IgD-negative memory B cell (primary cell): Measurements from ENCODE around the gene MDH2. TPM values are rescaled to one million over a fixed set of nuclear protein-coding genes. Genes with fewer than 3 reads are reported as not detected.
A peak's percentile ranks its signal among the peaks of the same experiment; 100 is the strongest.
"Not testable (repeated sequence)": the region's sequence is repeated elsewhere in the genome, so short reads cannot be mapped to it uniquely, and the experiment has no call there.

ENCODE experiments used
- H3K27ac Mint-ChIP-seq, 3 donors: one replicate each; pipeline ENCODE4 v1.8.0; 2020 to 2022; ENCODE audit warnings: mild to moderate bottlenecking in 3 of 3, mixed read lengths in 3 of 3, moderate library complexity in 1 of 3
- H3K27me3 Mint-ChIP-seq: one replicate; pipeline ENCODE4 v1.8.0; 2021; ENCODE audit warnings: mixed read lengths
- H3K36me3 Mint-ChIP-seq: one replicate; pipeline ENCODE4 v1.8.0; 2020; ENCODE audit warnings: mild to moderate bottlenecking, mixed read lengths
- H3K4me1 Mint-ChIP-seq, 3 donors: one replicate each; pipeline ENCODE4 v1.8.0; 2020 to 2022; ENCODE audit warnings: mixed read lengths in 3 of 3, mild to moderate bottlenecking in 1 of 3
- H3K4me3 Mint-ChIP-seq, 4 donors: one replicate each; pipeline ENCODE4 v1.8.0; 2020 to 2022; ENCODE audit warnings: mild to moderate bottlenecking in 4 of 4, mixed read lengths in 4 of 4, moderate library complexity in 3 of 4
- H3K9me3 Mint-ChIP-seq, 3 donors: one replicate each; pipeline ENCODE4 v1.8.0; 2020 to 2021; ENCODE audit warnings: mixed read lengths in 3 of 3, mild to moderate bottlenecking in 1 of 3
- polyA plus RNA-seq: library from polyadenylated mRNA; unstranded; fragments of 300-500 nt; fragmentation: Illumina TruSeq; gene quantifications from one replicate; pipeline ENCODE4 v1.2.3, GENCODE V29; 2021

The MDH2 gene
- polyA plus RNA-seq, 1 donor from 2014 or later, result 177 TPM

GRCh38 chr7:76023002-76023401 lies 24.9 kb upstream of the MDH2 start:
- no peaks in the 10 kb centered on the region for H3K9me3 Mint-ChIP-seq
- peak overlapping the region in 1 of 4 donors; percentile 42 for H3K4me3 Mint-ChIP-seq
- H3K4me1 Mint-ChIP-seq, result peaks cover 4 to 8% (median 4%) of the 10 kb centered on the region in 3 donors
- peaks cover 5% of the 10 kb centered on the region for H3K36me3 Mint-ChIP-seq
- H3K27me3 Mint-ChIP-seq, result no peaks in the 10 kb centered on the region
- no peak overlapping the region for H3K27ac Mint-ChIP-seq

GRCh38 chr7:76029682-76030081 lies 18.2 kb upstream of the MDH2 start:
- not testable (repeated sequence) for H3K27me3 Mint-ChIP-seq, H3K9me3 Mint-ChIP-seq, H3K27ac Mint-ChIP-seq, H3K36me3 Mint-ChIP-seq, H3K4me1 Mint-ChIP-seq, H3K4me3 Mint-ChIP-seq

- Mint-ChIP-seq H3K9me3 (no peaks in the 10 kb centered on the region), H3K27me3 (no peaks in the 10 kb centered on the region), H3K4me1 (peaks cover 0 to 4% (median 2%) of the 10 kb centered on the region in 3 donors), H3K27ac (no peak overlapping the region), H3K36me3 (no peaks in the 10 kb centered on the region), H3K4me3 (no peak overlapping the region)
Measured at GRCh38 chr7:76031964-76032363, 15.9 kb upstream of the MDH2 start.

GRCh38 chr7:76037310-76037709 lies 10.6 kb upstream of the MDH2 start:
- H3K27ac Mint-ChIP-seq, result no peak overlapping the region
- no peaks in the 10 kb centered on the region for H3K9me3 Mint-ChIP-seq
- H3K4me1 Mint-ChIP-seq, result peaks cover 5 to 6% (median 5%) of the 10 kb centered on the region in 3 donors
- peaks cover 4% of the 10 kb centered on the region for H3K36me3 Mint-ChIP-seq
- H3K27me3 Mint-ChIP-seq, result no peaks in the 10 kb centered on the region
- no peak overlapping the region for H3K4me3 Mint-ChIP-seq

- H3K27me3 Mint-ChIP-seq, result no peaks in the 10 kb centered on the region
Measured at GRCh38 chr7:76040126-76040525, 7.8 kb upstream of the MDH2 start.

GRCh38 chr7:76044375-76044865 lies 3.5 kb upstream of the MDH2 start:
- H3K4me1 Mint-ChIP-seq, result peaks cover 11 to 25% (median 19%) of the 10 kb centered on the region in 3 donors
- peaks cover 2% of the 10 kb centered on the region for H3K36me3 Mint-ChIP-seq
- H3K27ac Mint-ChIP-seq, result no peak overlapping the region
- no peaks in the 10 kb centered on the region for H3K27me3 Mint-ChIP-seq
- no peaks in the 10 kb centered on the region for H3K9me3 Mint-ChIP-seq
- peak overlapping the region in 1 of 4 donors; percentile 48 for H3K4me3 Mint-ChIP-seq

More at GRCh38 chr7:76040126-76040525, 7.8 kb upstream of the MDH2 start:
- Mint-ChIP-seq H3K9me3 (no peaks in the 10 kb centered on the region), H3K4me1 (peaks cover 5 to 10% (median 6%) of the 10 kb centered on the region in 3 donors), H3K27ac (no peak overlapping the region), H3K4me3 (no peak overlapping the region), H3K36me3 (peaks cover 4% of the 10 kb centered on the region)

- Mint-ChIP-seq H3K36me3 (no peaks in the 10 kb centered on the region), H3K27ac (peak overlapping the region; percentile 80 to 97 (median 95)), H3K27me3 (no peaks in the 10 kb centered on the region), H3K4me1 (peaks cover 19 to 38% (median 21%) of the 10 kb centered on the region in 3 donors), H3K9me3 (no peaks in the 10 kb centered on the region), H3K4me3 (peak overlapping the region; percentile 88 to 99 (median 94))
Measured at GRCh38 chr7:76047305-76047810, 548 bp upstream of the MDH2 start.

GRCh38 chr7:76048668-76048988 lies 722 bp downstream of the MDH2 start:
- Mint-ChIP-seq H3K9me3 (no peaks in the 10 kb centered on the region), H3K27me3 (no peaks in the 10 kb centered on the region), H3K4me3 (peak overlapping the region; percentile 88 to 99 (median 94)), H3K4me1 (peaks cover 19 to 45% (median 24%) of the 10 kb centered on the region in 3 donors), H3K27ac (peak overlapping the region; percentile 80 to 97 (median 95)), H3K36me3 (no peaks in the 10 kb centered on the region)

GRCh38 chr7:76049295-76049694 lies 1.4 kb downstream of the MDH2 start:
- H3K4me1 Mint-ChIP-seq, result peaks cover 19 to 47% (median 24%) of the 10 kb centered on the region in 3 donors

GRCh38 chr7:76050545-76050944 lies 2.6 kb downstream of the MDH2 start:
- peak overlapping the region in 2 of 3 donors; percentile 11 to 20 for H3K27ac Mint-ChIP-seq
- H3K4me3 Mint-ChIP-seq, result peak overlapping the region in 1 of 4 donors; percentile 35
- no peaks in the 10 kb centered on the region for H3K36me3 Mint-ChIP-seq
- no peaks in the 10 kb centered on the region for H3K9me3 Mint-ChIP-seq
- no peaks in the 10 kb centered on the region for H3K27me3 Mint-ChIP-seq
- peaks cover 19 to 41% (median 19%) of the 10 kb centered on the region in 3 donors for H3K4me1 Mint-ChIP-seq

More at GRCh38 chr7:76049295-76049694, 1.4 kb downstream of the MDH2 start:
- Mint-ChIP-seq H3K36me3 (no peaks in the 10 kb centered on the region), H3K27ac (peak overlapping the region in 1 of 3 donors; percentile 80), H3K9me3 (no peaks in the 10 kb centered on the region), H3K4me3 (peak overlapping the region; percentile 59 to 94 (median 82)), H3K27me3 (no peaks in the 10 kb centered on the region)

- no peak overlapping the region for H3K4me3 Mint-ChIP-seq
- peaks cover 19 to 36% (median 19%) of the 10 kb centered on the region in 3 donors for H3K4me1 Mint-ChIP-seq
- no peaks in the 10 kb centered on the region for H3K9me3 Mint-ChIP-seq
- H3K36me3 Mint-ChIP-seq, result no peaks in the 10 kb centered on the region
- no peaks in the 10 kb centered on the region for H3K27me3 Mint-ChIP-seq
- H3K27ac Mint-ChIP-seq, result peak overlapping the region in 1 of 3 donors; percentile 32
Measured at GRCh38 chr7:76051840-76052239, 3.9 kb downstream of the MDH2 start.

- H3K9me3 Mint-ChIP-seq, H3K27me3 Mint-ChIP-seq, H3K4me3 Mint-ChIP-seq, H3K36me3 Mint-ChIP-seq: not testable (repeated sequence)
- Mint-ChIP-seq H3K27ac (peak overlapping the region in 1 of 3 donors; percentile 91), H3K4me1 (peaks cover 18 to 36% (median 19%) of the 10 kb centered on the region in 3 donors)
Measured at GRCh38 chr7:76052681-76053080, 4.8 kb downstream of the MDH2 start.

GRCh38 chr7:76053461-76053860 lies 5.6 kb downstream of the MDH2 start:
- peak overlapping the region in 2 of 3 donors; percentile 78 to 91 for H3K27ac Mint-ChIP-seq
- peaks cover 2% of the 10 kb centered on the region for H3K36me3 Mint-ChIP-seq
- peaks cover 12 to 35% (median 17%) of the 10 kb centered on the region in 3 donors for H3K4me1 Mint-ChIP-seq
- no peak overlapping the region for H3K4me3 Mint-ChIP-seq
- H3K27me3 Mint-ChIP-seq, result no peaks in the 10 kb centered on the region
- no peaks in the 10 kb centered on the region for H3K9me3 Mint-ChIP-seq

GRCh38 chr7:76054123-76055120 lies 6.5 kb downstream of the MDH2 start:
- Mint-ChIP-seq H3K4me3 (peak overlapping the region in 2 of 4 donors; percentile 26 to 57), H3K9me3 (no peaks in the 10 kb centered on the region), H3K27me3 (no peaks in the 10 kb centered on the region), H3K27ac (peak overlapping the region in 2 of 3 donors; percentile 23 to 76), H3K36me3 (peaks cover 2% of the 10 kb centered on the region), H3K4me1 (peaks cover 5 to 27% (median 13%) of the 10 kb centered on the region in 3 donors)

- H3K4me3 Mint-ChIP-seq, result no peak overlapping the region
- H3K27me3 Mint-ChIP-seq, result no peaks in the 10 kb centered on the region
- no peaks in the 10 kb centered on the region for H3K9me3 Mint-ChIP-seq
- H3K27ac Mint-ChIP-seq, result no peak overlapping the region
- H3K4me1 Mint-ChIP-seq, result peaks cover 0 to 17% (median 8%) of the 10 kb centered on the region in 3 donors
- peaks cover 2% of the 10 kb centered on the region for H3K36me3 Mint-ChIP-seq
Measured at GRCh38 chr7:76056241-76056640, 8.3 kb downstream of the MDH2 start.
